Measurements from ENCODE around the gene ZNF407.

- TF ChIP-seq POLR2A (IDR thresholded peaks at IDR 0.05) (no peak), CTCF (IDR thresholded peaks at IDR 0.05) (no peak), POLR2AphosphoS5 (IDR thresholded peaks at IDR 0.05) (no peak)
These were observed 7.1 kb downstream of the ZNF407 start for GRCh38 chr18:74604774-74605173.
